ENCODE results near the gene TMEM181.
"Not testable (repeated sequence)": the region's sequence is repeated elsewhere in the genome, so short reads cannot be mapped to it uniquely, and the experiment has no call there.

TMEM181 gene

DNA sequence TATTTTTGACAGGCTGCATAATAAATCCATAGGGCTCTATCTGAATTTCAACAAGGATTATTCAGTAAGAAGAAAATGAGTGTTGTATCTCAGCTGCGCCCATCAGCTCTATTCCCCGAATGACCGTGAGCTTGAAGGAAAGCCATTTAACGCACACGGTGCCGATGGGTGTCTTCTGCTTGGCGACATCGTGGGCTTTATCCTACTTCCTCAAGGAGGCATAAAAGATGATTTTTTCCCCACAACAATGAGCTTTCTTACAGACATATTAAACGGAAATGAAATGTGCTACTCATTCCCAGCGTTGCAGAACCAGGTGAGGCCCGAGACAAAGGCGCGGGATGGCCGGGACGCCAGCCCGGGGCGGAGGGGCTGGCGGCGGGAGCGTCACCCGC is 83.9 kb downstream of the TMEM181 start:
- DNase-seq, result no peak

DNA sequence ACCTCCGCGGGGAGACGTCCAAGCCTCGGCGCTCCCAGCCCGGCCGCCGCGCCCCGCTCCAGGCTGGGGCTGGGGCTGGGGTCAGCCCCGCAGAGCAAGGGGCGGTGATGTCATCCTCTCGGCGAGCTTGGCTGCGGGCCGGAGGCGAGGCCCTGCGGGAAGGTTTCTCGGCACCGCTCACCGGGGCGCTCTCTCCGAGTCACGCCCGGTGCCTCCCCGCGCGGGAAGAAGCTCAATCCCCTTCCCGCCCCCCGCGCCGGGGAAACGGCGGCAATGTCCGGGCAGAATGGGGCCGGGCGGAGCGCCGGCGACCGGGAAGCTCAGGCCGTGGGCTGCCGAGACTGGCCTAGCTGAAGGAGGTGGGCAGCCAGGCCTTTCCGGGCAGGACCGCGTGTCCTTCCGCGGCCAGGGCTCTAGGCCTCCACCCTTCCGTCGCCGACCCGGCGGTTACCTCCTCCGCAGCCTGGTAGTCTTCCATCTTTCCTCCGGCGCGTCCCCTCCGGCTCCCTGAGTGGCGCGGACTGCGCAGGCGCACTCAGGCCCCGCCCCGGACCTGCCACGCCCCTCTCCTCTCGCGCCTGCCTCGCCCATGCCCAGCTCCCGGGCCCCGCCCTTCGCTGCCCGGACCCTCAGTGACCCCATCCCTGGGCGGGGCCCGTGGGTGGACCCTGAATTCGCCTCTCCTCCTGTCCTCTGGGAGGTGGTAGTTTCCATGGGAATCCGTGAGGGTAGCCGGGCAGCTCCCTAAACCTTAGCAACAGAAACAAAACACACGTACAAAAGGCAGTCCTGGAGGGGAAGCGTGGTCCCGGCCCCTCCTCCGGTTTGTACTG is 84.6 kb downstream of the TMEM181 start, which contains the start of gene DYNLT1:
DYNLT1 (minus strand) TSS at position 513 of the 833 bp plus-strand sequence; CDS start at position 478, 35 bp downstream.
- DNase-seq, result peak; percentile 76 to 83

DNA sequence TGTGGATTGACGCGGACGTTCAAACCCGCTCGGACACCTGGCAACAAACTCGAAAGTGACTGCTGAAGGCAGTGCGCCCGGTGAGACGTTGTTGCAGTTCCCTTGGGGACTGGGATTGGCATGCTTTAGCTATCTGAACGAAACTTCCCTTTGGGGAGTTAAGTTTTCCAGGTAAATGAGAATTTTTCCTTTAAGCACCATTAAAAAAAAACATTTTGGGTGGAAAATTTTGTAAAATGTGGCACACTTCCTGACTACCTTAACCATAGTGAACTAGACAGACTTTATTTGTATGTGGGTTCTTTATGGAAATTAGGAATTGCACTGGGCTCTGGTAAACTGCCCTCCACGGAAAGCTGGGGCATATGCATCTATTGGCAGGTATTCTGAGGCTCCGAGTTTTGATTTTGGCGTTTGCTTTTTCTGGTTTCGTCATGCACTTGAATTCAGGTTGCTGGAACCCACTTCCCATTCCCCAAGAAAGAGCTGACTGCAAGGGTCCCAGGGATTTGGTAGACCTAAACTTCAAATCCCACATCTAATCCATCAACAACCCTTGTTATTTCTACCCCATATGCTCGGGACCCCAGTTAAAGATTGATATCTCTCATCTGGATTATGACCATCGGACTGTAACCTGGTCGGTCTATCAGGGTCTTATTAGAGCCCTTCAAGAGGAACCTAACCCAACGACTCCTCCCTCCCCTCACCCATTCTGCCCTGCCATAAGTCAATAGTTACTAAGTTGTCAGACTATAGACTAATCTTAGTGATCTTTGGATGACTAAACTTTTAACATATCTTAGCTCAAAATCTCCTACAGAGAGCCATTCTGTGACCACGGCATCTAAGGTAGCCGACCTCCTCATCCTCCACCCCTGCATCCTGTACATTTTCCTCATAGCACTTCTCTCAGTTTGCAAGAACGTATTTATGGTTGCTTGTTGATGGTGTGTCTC is 85.5 kb downstream of the TMEM181 start:
- DNase-seq, result no peak

DNA sequence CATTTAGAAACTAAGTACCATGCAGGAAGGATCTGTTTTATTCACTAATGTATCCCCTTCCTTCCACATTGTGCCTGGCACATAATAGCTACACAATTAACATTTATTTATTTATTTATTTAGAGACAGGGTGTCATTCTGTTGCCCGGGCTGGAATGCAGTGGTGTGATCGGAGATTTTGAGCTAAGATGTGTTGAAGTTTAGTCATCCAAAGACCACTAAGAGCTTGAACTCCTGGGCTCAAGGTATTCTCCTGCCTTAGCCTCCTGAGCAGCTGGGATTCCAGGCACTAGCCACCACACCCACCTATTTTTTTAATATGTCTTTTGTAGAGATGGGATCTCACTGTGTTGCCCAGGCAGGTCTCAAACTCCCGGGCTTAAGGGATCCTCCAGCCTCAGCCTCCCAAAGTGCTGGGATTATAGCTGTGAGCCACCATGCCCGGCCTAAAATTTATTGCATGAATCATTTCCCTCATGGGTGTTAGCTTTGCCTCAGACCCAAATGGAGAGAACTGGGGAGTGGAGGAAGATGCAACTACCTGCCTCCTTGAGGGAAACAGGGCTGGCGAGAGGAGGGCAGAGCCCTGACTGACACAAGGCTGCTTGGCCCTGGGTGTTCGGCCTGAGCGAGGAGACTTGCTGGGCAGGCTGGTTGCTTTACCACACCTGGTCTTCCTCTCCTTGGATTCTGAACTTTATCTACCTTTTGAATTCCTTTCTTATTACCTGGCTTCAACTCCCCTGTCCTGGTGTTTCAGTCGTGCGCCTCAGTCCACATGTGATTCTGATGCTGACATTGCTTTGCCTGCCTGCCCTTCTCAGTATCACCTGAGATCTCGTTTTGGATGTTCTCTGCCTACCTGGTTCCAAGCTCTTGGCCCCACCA is 86.4 kb downstream of the TMEM181 start:
- DNase-seq, result no peak

DNA sequence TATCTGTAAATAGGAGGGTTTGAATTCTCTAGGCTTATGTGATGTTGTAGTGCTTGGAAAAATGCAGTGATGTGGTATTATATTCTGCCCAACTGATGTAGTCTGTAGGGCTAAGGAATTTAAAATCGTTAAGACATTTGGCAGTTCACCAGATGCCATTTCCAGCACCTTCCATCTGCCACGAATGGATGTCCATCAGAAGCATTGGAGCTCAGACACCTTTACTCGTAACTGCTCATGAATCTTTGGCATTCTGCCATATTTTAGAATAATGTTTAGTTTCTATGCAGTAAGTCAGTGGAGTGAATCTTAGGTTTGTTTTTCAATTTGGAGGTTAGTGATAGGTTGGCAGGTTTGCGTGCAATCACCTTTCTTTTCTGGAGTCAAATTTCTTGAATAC is 87.6 kb downstream of the TMEM181 start:
- no peak for DNase-seq

DNA sequence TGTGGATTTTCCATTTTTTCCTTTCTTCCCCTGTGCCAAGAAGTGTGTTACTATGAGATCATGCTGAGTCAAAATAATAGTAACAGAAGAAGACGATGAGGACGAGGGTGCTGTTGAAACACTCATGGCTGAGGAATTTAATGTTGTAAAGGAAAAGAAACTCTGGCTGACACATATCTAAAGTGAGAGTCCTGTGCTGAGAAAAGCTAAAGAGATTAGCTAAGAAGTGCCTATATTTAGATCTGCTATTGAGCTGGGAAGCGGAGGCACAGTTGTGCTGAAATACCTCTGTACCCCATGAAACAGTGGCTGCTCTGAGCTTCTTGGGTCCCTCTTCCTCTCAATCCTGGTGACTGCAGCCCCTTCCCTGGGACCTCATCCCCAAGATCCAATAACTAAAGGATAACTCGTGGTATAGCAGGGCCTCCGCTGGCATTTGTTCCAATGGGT is 88.8 kb downstream of the TMEM181 start:
- no peak for DNase-seq

DNA sequence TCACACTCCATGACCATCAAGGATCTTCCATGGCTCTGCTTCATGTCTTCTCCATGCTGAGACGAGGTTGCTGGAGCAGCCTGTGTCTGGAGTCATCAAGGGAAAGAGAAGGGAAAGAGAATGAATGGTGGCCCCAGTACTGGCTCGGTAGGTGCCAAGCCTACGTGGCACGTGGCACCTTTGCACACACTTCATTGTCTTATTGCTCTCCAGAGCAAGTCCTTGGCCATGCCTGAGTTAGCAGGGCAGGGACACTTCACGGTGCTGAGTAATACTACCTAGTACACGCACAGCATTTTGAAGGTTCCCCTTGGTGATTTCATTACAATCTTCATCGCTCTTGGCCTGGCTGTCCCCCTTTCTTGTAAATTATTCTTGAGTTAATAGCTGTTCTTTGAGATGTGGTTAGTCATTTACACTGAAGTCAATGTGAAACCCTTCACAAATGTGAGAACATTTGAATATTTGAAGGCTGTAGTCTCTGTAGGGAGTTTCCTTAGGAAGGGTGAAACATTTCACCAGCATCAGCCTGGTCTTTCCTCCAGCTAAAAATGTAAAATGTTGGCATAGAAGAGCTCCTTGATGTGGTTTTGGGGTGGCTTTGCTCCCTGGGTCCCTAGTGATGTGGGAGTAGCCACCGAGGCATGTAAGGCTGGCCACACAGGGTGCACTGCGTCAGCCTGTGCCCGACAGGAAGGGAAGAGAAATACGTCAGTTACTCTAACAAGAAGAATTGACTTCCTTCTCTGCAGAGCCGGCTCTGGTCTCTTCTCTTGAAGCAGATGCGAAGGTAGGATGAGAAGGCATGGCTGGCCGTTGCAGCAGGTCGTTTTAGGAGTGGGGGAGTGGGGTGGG is 89.6 kb downstream of the TMEM181 start, which contains the start of gene SYTL3:
SYTL3 (plus strand) TSS at position 766 of the 855 bp plus-strand sequence. CDS start 13,215 bp downstream, outside the sequence.
- DNase-seq, result no peak

DNA sequence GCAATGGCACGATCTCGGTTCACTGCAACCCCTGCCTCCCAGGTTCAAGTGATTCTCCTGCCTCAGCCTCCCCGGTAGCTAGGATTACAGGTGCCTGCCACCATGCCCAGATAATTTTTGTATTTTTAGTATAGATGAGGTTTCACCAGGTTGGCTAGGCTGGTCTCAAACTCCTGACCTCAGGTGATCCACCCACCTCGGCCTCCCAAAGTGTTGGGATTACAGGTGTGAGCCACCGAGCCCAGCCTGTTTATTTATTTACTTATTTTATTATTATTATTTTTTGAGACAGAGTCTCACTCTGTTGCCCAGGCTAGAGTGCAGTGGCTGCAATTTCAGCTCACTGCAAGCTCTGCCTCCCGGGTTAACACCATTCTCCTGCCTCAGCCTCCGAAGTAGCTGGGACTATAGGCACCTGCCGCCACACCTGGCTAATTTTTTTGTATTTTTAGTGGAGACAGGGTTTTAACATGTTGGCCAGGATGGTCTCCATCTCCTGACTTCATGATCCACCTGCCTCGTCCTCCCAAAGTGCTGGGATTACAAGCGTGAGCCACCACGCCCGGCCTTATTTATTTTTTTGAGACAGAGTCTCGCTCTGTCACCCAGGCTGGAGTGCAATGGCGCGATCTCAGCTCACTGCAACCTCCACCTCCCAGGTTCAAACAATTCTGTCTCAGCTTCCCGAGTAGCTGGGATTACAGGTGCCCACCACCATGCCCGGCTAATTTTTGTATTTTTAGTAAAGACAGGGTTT is 92.3 kb downstream of the TMEM181 start:
- not testable (repeated sequence) for DNase-seq

DNA sequence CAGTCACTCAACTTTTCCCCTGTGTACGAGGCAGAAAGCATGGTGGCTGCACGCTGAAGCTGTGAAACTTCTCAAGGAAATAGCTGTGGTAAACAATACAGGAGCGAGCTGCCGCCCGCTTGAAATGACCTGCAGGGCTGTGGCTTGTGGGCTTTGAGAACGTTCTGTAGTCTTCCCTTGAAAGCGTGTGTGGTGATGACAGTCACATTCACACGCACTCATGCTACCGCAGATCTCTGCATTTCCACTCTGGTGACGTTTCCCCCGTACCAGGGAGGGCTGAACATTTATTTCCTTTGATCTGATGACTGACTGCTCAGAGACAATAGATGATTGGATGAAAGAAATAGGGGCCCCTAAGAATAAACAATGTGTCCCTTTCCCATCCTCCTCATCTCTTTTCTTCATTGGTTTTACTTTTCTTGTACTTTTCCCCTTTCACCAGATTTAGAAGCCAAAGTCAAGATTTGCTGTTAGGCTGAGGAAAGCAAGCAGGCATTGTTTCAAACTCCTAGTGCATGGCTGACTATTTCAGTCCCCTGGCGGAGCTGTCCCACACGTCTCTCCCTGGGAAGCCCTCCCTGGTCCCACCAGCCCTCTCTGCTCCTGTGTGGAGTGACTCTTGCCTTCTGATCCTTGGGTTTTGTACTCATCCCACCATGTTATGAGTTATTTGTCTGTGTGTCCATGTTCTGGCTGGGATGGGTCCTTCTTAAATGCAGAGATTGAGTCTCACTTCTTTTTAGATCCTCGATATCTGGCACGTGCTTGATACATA is 93.9 kb downstream of the TMEM181 start:
- DNase-seq, result no peak

DNA sequence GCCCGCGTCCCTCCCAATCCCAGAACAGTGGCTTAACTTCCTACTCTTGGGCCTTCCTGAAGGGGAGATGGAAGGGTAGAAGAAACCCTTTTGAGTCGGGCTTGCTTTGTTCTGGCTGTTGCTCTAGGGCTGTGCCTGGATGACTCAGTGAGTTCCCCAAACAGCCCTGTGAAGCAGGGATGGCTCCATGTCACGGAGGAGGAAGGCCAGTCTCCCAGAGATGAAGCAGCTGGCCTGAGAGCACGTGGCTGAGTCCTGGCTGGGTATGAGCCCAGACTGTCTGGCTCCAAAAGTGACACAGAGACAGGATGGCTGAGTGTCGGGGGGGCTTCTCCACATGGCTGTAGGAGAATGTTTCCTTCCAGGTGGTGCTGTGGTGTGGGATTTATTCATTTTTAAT is 94.6 kb downstream of the TMEM181 start:
- no peak for DNase-seq

DNA sequence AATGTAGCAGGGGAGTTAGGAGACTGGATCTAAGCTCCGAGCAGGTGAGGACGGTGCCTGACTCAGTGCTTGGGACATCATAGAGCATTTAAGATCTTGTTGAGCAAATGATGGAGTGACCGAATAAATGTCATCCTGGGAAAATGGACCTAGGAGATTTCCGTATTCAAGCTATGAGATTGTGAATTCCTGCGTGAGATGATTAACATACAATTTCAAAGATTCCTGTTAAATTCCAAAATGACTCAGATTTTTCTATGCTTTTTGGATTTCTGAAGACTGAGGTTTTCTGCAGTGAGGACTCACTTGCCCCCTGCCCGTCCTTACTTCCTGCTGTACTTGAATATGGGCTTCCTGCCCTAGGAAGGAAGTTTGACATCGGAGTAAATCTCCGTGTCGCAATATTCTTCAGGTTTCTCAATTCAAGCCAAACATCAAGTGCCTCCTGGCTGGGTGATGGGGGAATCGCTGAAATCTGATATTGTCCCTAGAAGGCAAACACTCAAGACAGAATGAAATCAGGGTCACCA is 95.1 kb downstream of the TMEM181 start:
- no peak for DNase-seq

DNA sequence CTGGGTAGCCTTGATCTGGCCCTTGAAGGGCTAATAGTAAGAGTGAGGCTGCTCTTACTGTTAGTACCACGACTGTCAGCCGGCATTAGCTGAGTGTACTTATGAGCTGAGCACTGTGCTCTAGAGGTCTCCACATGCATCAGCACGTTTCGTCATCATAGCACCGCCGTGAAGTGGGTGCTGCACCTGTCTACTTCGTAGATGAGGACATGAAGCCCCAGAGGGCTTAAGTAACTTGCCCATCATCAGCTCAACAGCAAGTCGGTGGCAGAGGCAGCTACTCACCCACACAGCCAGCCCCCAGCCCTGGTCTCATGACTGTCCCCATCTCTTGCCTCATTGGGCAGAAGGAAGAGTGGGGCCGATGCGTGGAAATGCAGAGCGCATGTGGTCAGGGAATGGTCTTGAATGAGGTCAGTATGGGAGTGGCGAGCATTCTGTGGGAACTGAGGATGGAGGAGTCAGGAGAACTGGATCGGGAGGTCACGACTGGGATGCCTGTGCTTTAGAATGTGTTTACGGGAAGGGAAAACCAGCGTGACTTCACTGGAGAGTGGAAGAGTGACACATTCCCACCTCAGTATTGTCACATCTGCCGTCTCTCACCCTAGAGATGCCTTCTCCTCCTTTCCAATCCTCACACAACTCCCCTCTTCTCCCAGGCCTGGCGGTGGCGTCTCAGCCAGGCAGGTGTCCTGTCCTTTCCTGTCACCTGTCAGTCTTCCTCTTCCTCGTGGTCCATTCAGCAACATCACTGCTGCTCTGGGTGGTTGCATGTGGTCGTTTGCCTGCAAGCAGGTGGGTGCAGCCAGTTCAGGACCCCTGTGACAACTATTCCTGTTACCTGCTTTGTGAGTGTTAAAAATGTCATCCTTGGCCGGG is 95.9 kb downstream of the TMEM181 start:
- DNase-seq, result no peak

DNA sequence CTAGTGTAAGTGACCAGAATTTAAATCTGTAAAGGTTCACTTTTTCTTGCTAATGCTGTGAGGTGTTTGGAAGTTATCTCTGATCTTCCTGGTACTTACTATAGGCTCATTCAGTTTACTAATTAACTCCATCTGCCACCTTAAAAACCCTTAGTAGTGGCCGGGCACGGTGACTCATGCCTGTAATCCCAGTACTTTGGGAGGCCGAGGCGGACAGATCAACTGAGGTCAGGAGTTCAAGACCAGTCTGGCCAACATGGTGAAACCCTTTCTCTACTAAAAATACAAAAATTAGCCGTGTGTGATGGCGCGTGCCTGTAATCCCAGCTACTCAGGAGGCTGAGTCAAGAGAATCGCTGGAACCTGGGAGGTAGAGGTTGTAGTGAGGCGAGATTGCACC is 97.1 kb downstream of the TMEM181 start:
- DNase-seq, result not testable (repeated sequence)

DNA sequence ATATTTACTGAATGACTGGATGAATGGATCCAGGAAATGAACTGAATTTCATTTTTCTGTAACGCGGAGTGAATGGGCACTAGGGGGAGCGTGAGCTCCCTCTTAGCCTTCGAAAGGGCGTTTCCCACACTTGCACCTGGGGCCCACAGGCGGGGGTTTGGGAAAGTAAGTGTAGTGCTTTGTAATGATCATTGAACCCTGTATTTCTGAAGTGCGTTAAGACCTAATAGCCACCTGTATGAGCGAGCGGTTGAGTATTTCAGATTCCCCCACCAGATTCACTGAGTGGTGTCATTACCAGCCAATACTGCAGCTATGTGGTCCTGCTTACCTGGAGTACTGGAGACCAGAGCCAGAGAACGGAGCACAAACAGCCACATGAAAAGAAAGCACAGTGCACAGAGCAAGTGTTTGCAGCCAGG is 100.5 kb downstream of the TMEM181 start:
- DNase-seq, result peak in 1 of 2 experiments; percentile 29

DNA sequence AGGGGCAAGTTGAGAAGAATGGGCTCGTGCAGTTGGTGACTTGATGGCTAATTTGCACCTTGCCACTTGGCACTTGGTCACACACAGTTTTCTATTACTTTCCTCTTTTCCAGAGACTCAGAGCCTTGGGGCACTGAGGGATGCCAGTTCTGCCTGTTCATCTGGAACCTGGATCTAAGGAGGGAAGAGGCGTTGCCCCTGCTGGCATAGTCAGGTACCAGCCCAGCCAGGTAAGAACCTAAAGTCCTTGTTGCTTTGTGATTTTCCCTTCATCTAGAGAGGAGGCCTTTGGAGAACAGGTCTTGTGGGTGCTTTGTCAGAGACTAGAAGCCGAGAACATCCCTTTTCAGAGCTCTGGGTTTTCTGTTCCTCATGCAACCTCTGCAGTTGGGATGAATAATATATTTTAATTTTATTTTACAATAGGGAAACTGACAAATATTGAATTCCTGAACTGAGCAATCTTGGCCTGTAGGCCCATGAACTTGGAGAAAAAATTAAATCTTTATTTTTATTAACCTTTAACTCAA is 101.3 kb downstream of the TMEM181 start:
- DNase-seq, result no peak

DNA sequence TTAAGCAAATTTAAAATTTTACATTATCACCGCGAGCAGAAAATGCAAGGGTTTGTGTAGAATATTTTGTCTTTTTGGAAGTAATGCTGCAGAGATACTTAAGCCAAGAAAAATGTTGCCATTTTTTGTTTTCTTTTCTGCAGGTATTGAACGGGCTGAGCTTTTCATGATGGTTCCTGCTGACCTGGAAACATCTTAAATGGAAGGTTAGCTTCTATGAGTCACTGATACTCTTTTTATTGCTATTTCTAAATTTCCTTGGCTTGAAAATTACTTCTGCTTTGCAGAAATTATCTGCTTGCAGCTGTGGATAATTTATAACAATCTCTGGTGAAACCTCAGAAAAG is 102.7 kb downstream of the TMEM181 start:
- DNase-seq, result no peak

DNA sequence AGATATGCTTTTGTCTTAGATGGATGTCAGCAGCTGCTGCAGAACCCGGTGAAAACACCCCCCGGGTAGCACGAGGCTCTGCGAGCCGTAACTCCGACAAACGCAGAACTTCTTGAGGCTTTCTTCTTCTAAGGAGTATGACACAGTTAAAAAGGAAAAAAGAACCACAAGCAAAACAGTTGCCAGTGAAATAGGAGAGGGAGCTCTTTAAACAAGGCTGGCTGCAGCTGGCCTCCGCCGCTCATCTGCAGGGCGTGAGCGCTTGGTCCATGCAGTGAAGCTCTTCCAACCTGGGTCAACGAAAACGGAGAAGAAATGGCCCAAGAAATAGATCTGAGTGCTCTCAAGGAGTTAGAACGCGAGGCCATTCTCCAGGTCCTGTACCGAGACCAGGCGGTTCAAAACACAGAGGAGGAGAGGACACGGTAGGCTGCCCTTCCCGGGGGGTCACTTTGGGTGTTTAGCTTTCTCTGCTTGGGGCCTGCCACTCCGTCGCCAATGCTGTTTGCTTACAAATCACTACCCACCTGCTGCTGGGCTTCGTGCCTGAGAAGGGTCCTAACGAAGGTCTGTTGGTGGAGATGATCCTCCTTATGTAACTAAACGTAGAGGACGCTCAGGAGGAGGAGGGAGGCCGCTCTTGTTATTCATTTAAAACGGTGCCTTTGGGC is 103.2 kb downstream of the TMEM181 start:
- peak; percentile 26 to 42 for DNase-seq

Data from NCI-H1930 (cell line).